Esophagus squamous epithelium (tissue), 5 donors: ENCODE data around the gene KRT77. TPM values are rescaled to one million over a fixed set of nuclear protein-coding genes. Genes with fewer than 3 reads are reported as not detected.
A peak's percentile ranks its signal among the peaks of the same experiment; 100 is the strongest.

Experiments
- DNase-seq: peaks from one replicate; lab custom pipeline; 2025; lab: John Stamatoyannopoulos, UW
- H3K27ac ChIP-seq, 4 donors: fragments of 200-600 bp; sonication (generic); one replicate each; pipeline ENCODE4 v1.5.1; 2016 to 2019; ENCODE audit warnings: mild to moderate bottlenecking in 1 of 4
- H3K27me3 ChIP-seq, 4 donors: fragments of 200-600 bp; sonication (generic); 1 replicate in 3 of 4; 2 replicates in 1 of 4; pipeline versions ENCODE4 v1.5.1 to v1.6.0; 2017 to 2021; ENCODE audit warnings: antibody characterized with exemption in 1 of 4
- H3K36me3 ChIP-seq, 3 donors: fragments of 200-600 bp; sonication (generic); one replicate each; pipeline ENCODE4 v1.5.1; 2016 to 2019
- H3K4me1 ChIP-seq, 3 donors: fragments of 200-600 bp; sonication (generic); one replicate each; pipeline ENCODE4 v1.5.1; 2017 to 2019
- H3K4me3 ChIP-seq, 4 donors: fragments of 200-600 bp; sonication (generic); 1 replicate in 3 of 4; 2 replicates in 1 of 4; pipeline ENCODE4 v1.5.1; 2016 to 2019; ENCODE audit warnings: mild to moderate bottlenecking in 2 of 4, moderate library complexity in 1 of 4
- H3K9me3 ChIP-seq, 3 donors: fragments of 200-600 bp; sonication (generic); one replicate each; pipeline ENCODE4 v1.5.1; 2016 to 2019
- POLR2A ChIP-seq, 4 donors: fragments of 450-650 bp; IDR thresholded peaks; one replicate each; pipeline ENCODE4 v1.6.1; 2017; ENCODE audit warnings: antibody characterized with exemption in 4 of 4, mild to moderate bottlenecking in 4 of 4, moderate library complexity in 3 of 4
- WGBS, 2 donors: methylation state at CpG; one replicate each; pipeline ENCODE4 v1.1.5; 2018; 5-methylcytosine and 5-hydroxymethylcytosine counted together
- intact Hi-C: fragments of 100-400 bp; cut with DNase I; formaldehyde crosslinking; loops from one replicate; pipeline ENCODE4 v1.15.0; 2022
- total RNA-seq, 4 donors: library from RNA; depleted of rRNA; stranded (reverse); fragments of >200 nt; gene quantifications; one replicate each; pipeline ENCODE4 v1.1.0, GENCODE V29; 2016
- TF ChIP-seq, protein P1 (sequence below), 6 experiments: fragments of 450-650 bp in 4 of 6; fragments of 200-600 bp in 2 of 6; sonication (generic) in 2 of 6; IDR thresholded peaks; one replicate each; pipeline ENCODE4 v1.5.1; 2016 to 2019; ENCODE audit warnings: antibody characterized with exemption in 6 of 6, mild to moderate bottlenecking in 4 of 6, moderate library complexity in 4 of 6
- donor health status: DM: yes; HTN: yes; CAD: no.

Gene KRT77
- total RNA-seq, 4 donors from 2014 or later, result not detected

GRCh38 chr12:52681526-52682380 is 21.6 kb downstream of the KRT77 start:
- Histone ChIP-seq H3K27me3 (peaks cover 0 to 38% (median 0%) of the 10 kb centered on the region in 4 donors), H3K4me3 (no peak overlapping the region), H3K36me3 (no peaks in the 10 kb centered on the region), H3K27ac (peak overlapping the region in 1 of 4 donors; percentile 36), H3K9me3 (no peaks in the 10 kb centered on the region), H3K4me1 (peaks cover 3 to 44% (median 5%) of the 10 kb centered on the region in 3 donors)
- TF ChIP-seq POLR2A (IDR thresholded peaks at IDR 0.05), result no peak
- TF ChIP-seq, protein P1, sequence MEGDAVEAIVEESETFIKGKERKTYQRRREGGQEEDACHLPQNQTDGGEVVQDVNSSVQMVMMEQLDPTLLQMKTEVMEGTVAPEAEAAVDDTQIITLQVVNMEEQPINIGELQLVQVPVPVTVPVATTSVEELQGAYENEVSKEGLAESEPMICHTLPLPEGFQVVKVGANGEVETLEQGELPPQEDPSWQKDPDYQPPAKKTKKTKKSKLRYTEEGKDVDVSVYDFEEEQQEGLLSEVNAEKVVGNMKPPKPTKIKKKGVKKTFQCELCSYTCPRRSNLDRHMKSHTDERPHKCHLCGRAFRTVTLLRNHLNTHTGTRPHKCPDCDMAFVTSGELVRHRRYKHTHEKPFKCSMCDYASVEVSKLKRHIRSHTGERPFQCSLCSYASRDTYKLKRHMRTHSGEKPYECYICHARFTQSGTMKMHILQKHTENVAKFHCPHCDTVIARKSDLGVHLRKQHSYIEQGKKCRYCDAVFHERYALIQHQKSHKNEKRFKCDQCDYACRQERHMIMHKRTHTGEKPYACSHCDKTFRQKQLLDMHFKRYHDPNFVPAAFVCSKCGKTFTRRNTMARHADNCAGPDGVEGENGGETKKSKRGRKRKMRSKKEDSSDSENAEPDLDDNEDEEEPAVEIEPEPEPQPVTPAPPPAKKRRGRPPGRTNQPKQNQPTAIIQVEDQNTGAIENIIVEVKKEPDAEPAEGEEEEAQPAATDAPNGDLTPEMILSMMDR (IDR thresholded peaks at IDR 0.05), result no peak
- WGBS, 2 donors, result 64 to 77% methylated on average over 10 to 12 of the region's 12 CpGs
- intact Hi-C loops, result no loop called here
- DNase-seq, result no peak

DNA sequence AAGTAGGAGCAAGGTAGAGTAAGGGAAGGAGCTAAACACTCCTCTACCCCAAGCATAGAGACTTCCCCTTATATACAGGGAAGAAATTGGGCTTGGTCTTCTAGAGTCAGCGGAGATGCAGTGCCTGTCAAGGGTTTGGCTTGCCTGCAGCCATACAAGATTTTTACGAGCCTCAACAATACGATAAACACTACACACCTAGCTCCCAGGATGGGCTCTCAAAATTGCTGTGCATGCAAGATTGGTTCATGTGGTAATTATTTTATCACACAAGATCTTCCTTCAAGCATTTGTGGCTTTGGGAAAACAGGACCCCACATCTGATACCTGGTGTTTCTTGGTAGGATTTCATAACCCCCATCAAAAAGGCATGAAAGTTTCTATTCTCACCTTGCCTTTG is 23.0 kb downstream of the KRT77 start, which contains the start of gene KRT1:
TSS of gene KRT1 (minus strand) at position 45 of the 400 bp plus-strand sequence. CDS start 59 bp downstream, outside the sequence.
- no peak for DNase-seq
- intact Hi-C loops, result no loop called here
- Histone ChIP-seq H3K27me3 (peaks cover 0 to 32% (median 0%) of the 10 kb centered on the region in 4 donors), H3K4me1 (peaks cover 3 to 31% (median 5%) of the 10 kb centered on the region in 3 donors), H3K36me3 (no peaks in the 10 kb centered on the region), H3K27ac (no peak within 1 kb of the TSS), H3K4me3 (no peak within 1 kb of the TSS), H3K9me3 (no peaks in the 10 kb centered on the region)
- WGBS, 2 donors, result 68 to 93% methylated on average over 3 of the region's 3 CpGs
- TF ChIP-seq POLR2A (IDR thresholded peaks at IDR 0.05), result no peak
- TF ChIP-seq, protein P1 (IDR thresholded peaks at IDR 0.05), result no peak

GRCh38 chr12:52679875-52680274 is 23.4 kb downstream of the KRT77 start:
- Histone ChIP-seq H3K9me3 (no peaks in the 10 kb centered on the region), H3K27me3 (peaks cover 0 to 34% (median 0%) of the 10 kb centered on the region in 4 donors), H3K36me3 (no peaks in the 10 kb centered on the region), H3K27ac (no peak overlapping the region), H3K4me3 (no peak overlapping the region), H3K4me1 (peaks cover 3 to 31% (median 5%) of the 10 kb centered on the region in 3 donors)
- TF ChIP-seq POLR2A (IDR thresholded peaks at IDR 0.05), result no peak
- TF ChIP-seq, protein P1 (IDR thresholded peaks at IDR 0.05), result no peak
- intact Hi-C loops, result no loop called here
- WGBS, 2 donors, result 80 to 86% methylated on average over 3 to 5 of the region's 5 CpGs
- no peak for DNase-seq

DNA sequence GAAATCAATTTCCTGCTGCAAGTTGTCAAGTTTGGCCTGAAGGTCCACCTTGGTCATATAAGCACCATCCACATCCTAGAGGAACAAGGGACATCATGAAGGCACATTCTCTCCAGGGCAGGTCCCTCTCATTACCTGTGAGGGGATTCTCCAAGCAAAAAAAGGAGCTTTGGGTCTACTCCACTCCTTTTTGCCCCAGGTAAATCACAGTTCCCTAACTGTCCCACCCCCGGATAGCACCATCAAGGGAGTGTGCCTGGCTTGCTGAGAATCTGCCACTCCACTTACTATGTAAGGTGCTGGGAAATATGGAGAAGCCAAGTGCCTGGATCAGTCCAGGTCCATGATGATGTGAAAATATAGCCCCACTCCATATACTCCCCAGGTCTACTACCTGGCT is 25.7 kb downstream of the KRT77 start:
- Histone ChIP-seq H3K27ac (no peak overlapping the region), H3K4me3 (no peak overlapping the region), H3K36me3 (no peaks in the 10 kb centered on the region), H3K27me3 (peaks cover 0 to 28% (median 0%) of the 10 kb centered on the region in 4 donors), H3K9me3 (no peaks in the 10 kb centered on the region), H3K4me1 (peaks cover 0 to 11% (median 3%) of the 10 kb centered on the region in 3 donors)
- no peak for TF ChIP-seq POLR2A (IDR thresholded peaks at IDR 0.05)
- TF ChIP-seq, protein P1 (IDR thresholded peaks at IDR 0.05), result no peak
- DNase-seq, result no peak
- intact Hi-C loops, result no loop called here
- 82% methylated on average over 1 of the region's 1 CpG; no CpG with 5 or more reads in 1 of the 2 donors for WGBS, 2 donors

- Histone ChIP-seq H3K27me3 (peaks cover 0 to 28% (median 0%) of the 10 kb centered on the region in 4 donors), H3K36me3 (no peaks in the 10 kb centered on the region), H3K4me3 (no peak overlapping the region), H3K9me3 (no peaks in the 10 kb centered on the region), H3K4me1 (peaks cover 0 to 6% (median 3%) of the 10 kb centered on the region in 3 donors), H3K27ac (no peak overlapping the region)
- WGBS, 2 donors, result 75 to 80% methylated on average over 5 of the region's 5 CpGs
- intact Hi-C loops, result no loop called here
- TF ChIP-seq, protein P1 (IDR thresholded peaks at IDR 0.05), result no peak
- TF ChIP-seq POLR2A (IDR thresholded peaks at IDR 0.05), result no peak
- DNase-seq, result no peak
Observed at GRCh38 chr12:52677126-52677525, 26.2 kb downstream of the KRT77 start.
